ENCODE results near the gene KCNIP3. TPM values are rescaled to one million over a fixed set of nuclear protein-coding genes. Genes with fewer than 3 reads are reported as not detected.

Gene KCNIP3
- total RNA-seq, 1 donor from 2014 or later: 6.3 TPM

DNA sequence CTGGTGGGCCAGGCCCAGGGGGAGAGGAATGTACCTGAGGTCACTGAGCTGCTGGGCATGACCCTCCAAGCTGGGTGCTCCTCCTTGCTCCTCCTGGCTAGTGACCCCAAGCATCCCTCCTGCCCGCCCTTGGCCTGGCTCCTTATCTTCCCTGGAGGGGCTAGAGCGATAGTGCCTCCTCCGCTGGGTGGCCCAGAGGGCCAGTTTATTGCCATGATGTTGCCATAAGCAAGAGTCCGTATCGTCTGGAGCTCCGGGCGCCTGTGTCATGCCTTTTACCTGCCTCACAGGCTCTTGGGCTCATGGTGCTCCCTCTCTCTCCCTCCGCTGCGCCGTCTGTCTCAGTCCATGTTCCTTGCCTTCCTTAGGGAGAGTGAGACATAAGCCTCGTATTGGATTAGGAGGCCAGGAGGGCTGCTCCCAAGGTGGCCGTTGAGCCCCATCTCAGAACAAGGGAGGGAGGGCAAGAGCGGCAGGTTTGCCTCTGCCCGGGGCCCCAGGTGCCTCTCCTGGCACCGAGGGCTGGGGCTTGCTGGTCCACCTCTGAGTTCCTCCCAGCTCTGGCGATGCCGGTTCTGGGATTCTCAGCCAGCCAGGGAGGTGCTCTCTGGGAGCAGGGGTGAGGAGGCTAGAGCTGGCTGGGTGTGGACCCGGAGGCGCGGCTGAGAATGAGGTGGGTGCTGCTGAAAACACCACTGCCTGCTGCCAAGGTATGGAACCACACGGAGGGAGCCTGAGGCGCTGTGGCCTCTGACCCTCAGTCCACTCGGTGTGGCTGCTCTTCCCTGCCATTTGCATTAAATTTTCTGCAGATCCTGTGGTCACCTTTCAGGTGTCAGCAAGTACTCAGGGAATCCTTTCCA lies 22.6 kb downstream of the KCNIP3 start:
- H3K36me3 Mint-ChIP-seq (ENCODE audit: insufficient read depth): no peaks in the 10 kb centered on the region
- DNase-seq (ENCODE audit: low spot score, unreplicated experiment): no peak
- H3K9me3 Mint-ChIP-seq (ENCODE audit: low read depth): no peaks in the 10 kb centered on the region
- H3K27ac Mint-ChIP-seq: no peak overlapping the region
- TF ChIP-seq, protein P1, sequence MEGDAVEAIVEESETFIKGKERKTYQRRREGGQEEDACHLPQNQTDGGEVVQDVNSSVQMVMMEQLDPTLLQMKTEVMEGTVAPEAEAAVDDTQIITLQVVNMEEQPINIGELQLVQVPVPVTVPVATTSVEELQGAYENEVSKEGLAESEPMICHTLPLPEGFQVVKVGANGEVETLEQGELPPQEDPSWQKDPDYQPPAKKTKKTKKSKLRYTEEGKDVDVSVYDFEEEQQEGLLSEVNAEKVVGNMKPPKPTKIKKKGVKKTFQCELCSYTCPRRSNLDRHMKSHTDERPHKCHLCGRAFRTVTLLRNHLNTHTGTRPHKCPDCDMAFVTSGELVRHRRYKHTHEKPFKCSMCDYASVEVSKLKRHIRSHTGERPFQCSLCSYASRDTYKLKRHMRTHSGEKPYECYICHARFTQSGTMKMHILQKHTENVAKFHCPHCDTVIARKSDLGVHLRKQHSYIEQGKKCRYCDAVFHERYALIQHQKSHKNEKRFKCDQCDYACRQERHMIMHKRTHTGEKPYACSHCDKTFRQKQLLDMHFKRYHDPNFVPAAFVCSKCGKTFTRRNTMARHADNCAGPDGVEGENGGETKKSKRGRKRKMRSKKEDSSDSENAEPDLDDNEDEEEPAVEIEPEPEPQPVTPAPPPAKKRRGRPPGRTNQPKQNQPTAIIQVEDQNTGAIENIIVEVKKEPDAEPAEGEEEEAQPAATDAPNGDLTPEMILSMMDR (IDR thresholded peaks at IDR 0.05; ENCODE audit: unreplicated experiment): no peak
- H3K4me3 Mint-ChIP-seq (ENCODE audit: low read depth): no peak overlapping the region
- H3K4me1 Mint-ChIP-seq (ENCODE audit: low read depth): peaks cover 1% of the 10 kb centered on the region
- H3K27me3 Mint-ChIP-seq: peaks cover 13% of the 10 kb centered on the region

DNA sequence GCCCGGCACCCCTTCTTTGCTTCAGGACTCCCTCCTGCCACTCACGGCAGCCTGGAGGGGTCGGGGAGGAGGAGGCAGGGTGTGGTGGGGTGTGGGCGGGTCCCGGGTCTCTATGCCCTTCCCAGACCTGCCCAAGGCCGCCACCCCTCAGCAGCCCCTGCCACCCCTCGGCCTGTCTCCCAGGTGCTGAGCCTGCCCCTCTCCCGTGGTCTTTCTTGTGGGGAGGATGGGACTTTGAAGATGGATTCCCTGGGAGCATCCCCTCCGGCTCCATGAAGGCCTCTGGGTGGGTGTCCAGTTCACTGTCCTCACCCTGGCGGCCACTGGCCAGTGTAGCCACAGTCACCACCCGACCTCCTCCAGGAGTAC lies 23.2 kb downstream of the KCNIP3 start:
- Mint-ChIP-seq H3K27me3 (peaks cover 10% of the 10 kb centered on the region), H3K27ac (no peak overlapping the region), H3K4me1 (ENCODE audit: low read depth) (no peaks in the 10 kb centered on the region), H3K4me3 (ENCODE audit: low read depth) (no peak overlapping the region), H3K36me3 (ENCODE audit: insufficient read depth) (no peaks in the 10 kb centered on the region), H3K9me3 (ENCODE audit: low read depth) (no peaks in the 10 kb centered on the region)
- DNase-seq (ENCODE audit: low spot score, unreplicated experiment): no peak
- TF ChIP-seq, protein P1 (IDR thresholded peaks at IDR 0.05; ENCODE audit: unreplicated experiment): no peak

DNA sequence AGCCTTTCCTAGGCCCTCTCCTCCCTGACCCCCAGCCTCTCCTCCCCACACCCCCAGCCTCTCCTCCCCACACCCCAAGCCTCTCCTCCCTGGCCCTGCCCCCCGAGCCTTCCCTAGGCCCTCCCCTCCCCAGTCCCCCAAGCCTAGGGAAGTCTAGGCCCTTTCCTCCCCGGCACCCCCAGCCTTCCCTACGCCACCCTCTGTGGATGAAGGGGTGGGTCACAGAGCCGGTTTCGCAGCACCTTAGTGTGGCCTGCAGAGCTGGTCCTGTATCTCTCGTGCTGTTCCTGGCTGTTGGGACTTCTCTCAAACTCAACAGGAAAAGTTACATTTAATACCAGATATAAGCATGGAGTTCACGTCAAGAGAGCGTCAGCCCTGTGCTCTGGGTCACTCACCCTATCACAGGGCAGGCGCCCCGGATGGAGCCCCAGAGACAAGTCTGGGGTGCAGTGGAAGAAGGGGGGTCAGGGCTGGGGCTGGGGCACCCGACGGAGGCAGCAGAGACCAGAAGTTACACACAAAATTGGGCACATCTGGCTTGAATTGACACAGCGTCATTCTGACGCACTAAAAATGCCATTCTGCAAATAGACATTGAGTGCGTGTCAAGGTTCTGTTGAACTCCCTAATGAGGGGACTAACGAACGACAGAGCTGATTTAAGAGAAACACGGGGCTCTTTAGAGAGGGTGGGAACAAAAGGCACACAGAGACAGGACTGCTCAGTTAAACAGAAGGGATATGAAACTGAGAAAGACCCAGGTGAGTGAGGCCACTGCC lies 24.0 kb downstream of the KCNIP3 start:
- Mint-ChIP-seq H3K27me3 (peaks cover 10% of the 10 kb centered on the region), H3K4me3 (ENCODE audit: low read depth) (no peak overlapping the region), H3K9me3 (ENCODE audit: low read depth) (no peaks in the 10 kb centered on the region), H3K4me1 (ENCODE audit: low read depth) (no peaks in the 10 kb centered on the region), H3K27ac (no peak overlapping the region), H3K36me3 (ENCODE audit: insufficient read depth) (no peaks in the 10 kb centered on the region)
- no peak for DNase-seq (ENCODE audit: low spot score, unreplicated experiment)
- TF ChIP-seq, protein P1 (IDR thresholded peaks at IDR 0.05; ENCODE audit: unreplicated experiment): no peak

DNA sequence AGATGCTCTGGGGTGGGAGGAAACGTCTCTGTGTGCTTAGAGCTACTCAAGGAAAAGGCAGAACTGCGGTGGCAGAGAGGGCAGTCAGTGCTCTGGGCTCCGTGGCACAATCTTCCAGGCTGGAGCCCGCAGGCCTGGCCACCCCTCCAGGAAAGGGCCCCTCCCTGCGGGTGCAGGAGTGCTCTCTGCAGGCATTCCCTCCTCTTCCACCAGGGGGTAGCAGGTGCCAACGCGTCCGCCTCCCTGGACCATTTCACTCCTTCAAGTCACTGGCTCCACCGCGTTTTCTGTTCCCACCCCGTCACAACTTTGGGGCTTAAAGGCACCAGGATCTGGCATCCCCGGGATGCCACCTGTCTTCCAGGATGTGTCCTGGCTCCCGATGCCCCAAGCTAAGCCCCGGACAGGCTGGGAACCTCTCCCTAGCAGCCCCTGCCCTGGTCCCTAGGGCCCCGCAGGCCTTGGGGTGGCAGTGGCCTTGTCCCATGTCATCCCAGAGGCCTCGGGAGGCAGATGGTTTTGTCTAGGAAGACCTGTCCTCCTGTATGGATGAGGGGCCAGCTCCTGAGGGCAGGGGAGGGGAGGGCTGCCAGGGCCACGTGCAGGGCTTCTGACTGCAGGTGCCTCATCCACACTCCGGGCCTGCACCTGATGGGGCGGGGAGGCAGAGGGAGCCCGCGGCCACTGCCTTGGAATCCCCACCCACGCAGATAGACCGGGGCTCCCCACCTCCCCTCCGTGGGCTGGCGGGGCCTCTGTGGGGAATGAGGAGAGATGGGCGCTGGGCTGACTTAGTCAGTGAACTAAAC lies 26.4 kb downstream of the KCNIP3 start:
- Mint-ChIP-seq H3K4me1 (ENCODE audit: low read depth) (no peaks in the 10 kb centered on the region), H3K27me3 (peaks cover 15% of the 10 kb centered on the region), H3K36me3 (ENCODE audit: insufficient read depth) (no peaks in the 10 kb centered on the region), H3K27ac (no peak overlapping the region), H3K4me3 (ENCODE audit: low read depth) (no peak overlapping the region), H3K9me3 (ENCODE audit: low read depth) (no peaks in the 10 kb centered on the region)
- TF ChIP-seq, protein P1 (IDR thresholded peaks at IDR 0.05; ENCODE audit: unreplicated experiment): peak; percentile 67
- DNase-seq (ENCODE audit: low spot score, unreplicated experiment): peak; percentile 33

DNA sequence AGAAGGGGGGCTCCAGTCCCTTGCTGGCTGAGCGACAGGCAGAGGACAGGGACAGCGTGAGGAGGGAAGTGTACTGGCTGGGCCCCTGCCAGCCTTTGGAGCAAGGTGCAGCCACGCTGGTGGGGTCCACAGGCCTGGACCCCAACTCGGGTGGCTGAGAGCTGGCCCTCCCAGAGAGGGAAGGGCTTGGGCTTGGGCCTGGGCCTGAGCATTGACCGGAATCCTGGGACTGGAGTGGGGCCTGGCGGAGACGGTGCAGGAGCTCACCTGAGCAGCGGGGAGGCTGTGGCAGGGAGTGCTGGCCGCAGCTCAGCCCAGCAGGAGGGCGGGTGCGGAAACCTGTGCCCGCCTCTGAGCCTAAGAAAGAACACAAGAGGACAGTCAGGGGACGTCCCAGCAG lies 27.9 kb downstream of the KCNIP3 start:
- H3K4me1 Mint-ChIP-seq (ENCODE audit: low read depth): peaks cover 4% of the 10 kb centered on the region
- H3K9me3 Mint-ChIP-seq (ENCODE audit: low read depth): no peaks in the 10 kb centered on the region
- no peak overlapping the region for H3K4me3 Mint-ChIP-seq (ENCODE audit: low read depth)
- TF ChIP-seq, protein P1 (IDR thresholded peaks at IDR 0.05; ENCODE audit: unreplicated experiment): no peak
- no peak for DNase-seq (ENCODE audit: low spot score, unreplicated experiment)
- peaks cover 12% of the 10 kb centered on the region for H3K27me3 Mint-ChIP-seq
- no peak overlapping the region for H3K27ac Mint-ChIP-seq
- no peaks in the 10 kb centered on the region for H3K36me3 Mint-ChIP-seq (ENCODE audit: insufficient read depth)

All from progenitor cell of endocrine pancreas (in vitro differentiated cells).